ENCODE data around the gene MTUS2. TPM values are rescaled to one million over a fixed set of nuclear protein-coding genes. Genes with fewer than 3 reads are reported as not detected.

The MTUS2 gene
- total RNA-seq, 1 experiment from 2014 or later: not detected

- no peak for DNase-seq (ENCODE audit: low read depth)
These were observed 684.6 kb downstream of the MTUS2 start for GRCh38 chr13:29504691-29505090.

- DNase-seq (ENCODE audit: low read depth): no peak
These were observed 685.4 kb downstream of the MTUS2 start for GRCh38 chr13:29505511-29505910.

GRCh38 chr13:29505950-29506349 lies 685.8 kb downstream of the MTUS2 start:
- DNase-seq (ENCODE audit: low read depth): no peak

- peak; percentile 26 for DNase-seq (ENCODE audit: low read depth)
These were observed 687.2 kb downstream of the MTUS2 start for GRCh38 chr13:29507356-29507755.

- DNase-seq (ENCODE audit: low read depth): peak; percentile 64
These were observed 688.2 kb downstream of the MTUS2 start for GRCh38 chr13:29508130-29508875.

GRCh38 chr13:29508876-29509252 lies 688.7 kb downstream of the MTUS2 start:
- no peak for DNase-seq (ENCODE audit: low read depth)

- DNase-seq (ENCODE audit: low read depth): peak; percentile 23
These were observed 690.0 kb downstream of the MTUS2 start for GRCh38 chr13:29509999-29510589.

- no peak for DNase-seq (ENCODE audit: low read depth)
These were observed 690.5 kb downstream of the MTUS2 start for GRCh38 chr13:29510651-29511084.

- DNase-seq (ENCODE audit: low read depth): no peak
These were observed 691.1 kb downstream of the MTUS2 start for GRCh38 chr13:29511106-29511796.

- no peak for DNase-seq (ENCODE audit: low read depth)
These were observed 691.8 kb downstream of the MTUS2 start for GRCh38 chr13:29511980-29512379.

- DNase-seq (ENCODE audit: low read depth): peak; percentile 47
These were observed 693.2 kb downstream of the MTUS2 start for GRCh38 chr13:29513002-29513980.

- DNase-seq (ENCODE audit: low read depth): no peak
These were observed 694.0 kb downstream of the MTUS2 start for GRCh38 chr13:29513981-29514719.

- no peak for DNase-seq (ENCODE audit: low read depth)
These were observed 694.7 kb downstream of the MTUS2 start for GRCh38 chr13:29514720-29515310.

GRCh38 chr13:29515372-29515771 lies 695.2 kb downstream of the MTUS2 start:
- no peak for DNase-seq (ENCODE audit: low read depth)

GRCh38 chr13:29516012-29516411 lies 695.9 kb downstream of the MTUS2 start:
- no peak for DNase-seq (ENCODE audit: low read depth)

GRCh38 chr13:29516880-29517279 lies 696.7 kb downstream of the MTUS2 start:
- no peak for DNase-seq (ENCODE audit: low read depth)

GRCh38 chr13:29519921-29520320 lies 699.8 kb downstream of the MTUS2 start:
- DNase-seq (ENCODE audit: low read depth): no peak

GRCh38 chr13:29520671-29521070 lies 700.5 kb downstream of the MTUS2 start:
- peak; percentile 84 for DNase-seq (ENCODE audit: low read depth)

- DNase-seq (ENCODE audit: low read depth): no peak
These were observed 701.2 kb downstream of the MTUS2 start for GRCh38 chr13:29521336-29521735.

- DNase-seq (ENCODE audit: low read depth): peak; percentile 98
These were observed 702.0 kb downstream of the MTUS2 start for GRCh38 chr13:29522044-29522685.

Data from LHCN-M2 (cell line).